Upper lobe of right lung (tissue), 1 donor: ENCODE data around the gene CAND2. TPM values are rescaled to one million over a fixed set of nuclear protein-coding genes. Genes with fewer than 3 reads are reported as not detected.

Experiments
- ATAC-seq: fragments of 200-7000 bp; cut with Tn5 transposase; one replicate; pipeline ENCODE4 v1.9.1; 2020; ENCODE audit warnings: mild to moderate bottlenecking, moderate library complexity
- DNase-seq: peaks from one replicate; pipeline ENCODE4 v3.0.0-alpha.2; 2020
- H3K27ac ChIP-seq: fragments of 200-600 bp; one replicate; pipeline ENCODE4 v1.8.0; 2022
- H3K27me3 ChIP-seq: fragments of 200-600 bp; one replicate; pipeline ENCODE4 v1.8.0; 2022; ENCODE audit warnings: mild to moderate bottlenecking
- H3K36me3 ChIP-seq: fragments of 200-600 bp; one replicate; pipeline ENCODE4 v1.8.0; 2022
- H3K4me1 ChIP-seq: fragments of 200-600 bp; one replicate; pipeline ENCODE4 v1.8.0; 2022
- H3K4me3 ChIP-seq: fragments of 200-600 bp; one replicate; pipeline ENCODE4 v1.8.0; 2022; ENCODE audit warnings: mild to moderate bottlenecking
- H3K9me3 ChIP-seq: fragments of 200-600 bp; one replicate; pipeline ENCODE4 v1.8.0; 2022
- CTCF ChIP-seq: fragments of 200-600 bp; IDR thresholded peaks from one replicate; pipeline ENCODE4 v1.8.0; 2022; ENCODE audit warnings: antibody characterized with exemption
- intact Hi-C: fragments of 100-400 bp; cut with DNase I; formaldehyde crosslinking; loops from one replicate; pipeline ENCODE4 v1.11.0; 2022
- total RNA-seq: library from RNA; stranded (reverse); fragmentation: NEBNext Ultra II Directional; extraction: Animal tissue kit (Norgen Biotek cat#: 25700); gene quantifications from one replicate; pipeline ENCODE4 v1.2.1, GENCODE V29; 2021
- donor health status: DM: no; HTN: yes; CAD: no; lungs with severe emphysema.

CAND2 gene
- total RNA-seq, 1 donor from 2014 or later: 7.8 TPM

- ATAC-seq: no peak
- Histone ChIP-seq H3K27me3 (no peaks in the 10 kb centered on the region), H3K36me3 (no peaks in the 10 kb centered on the region), H3K4me3 (no peak overlapping the region), H3K4me1 (no peaks in the 10 kb centered on the region), H3K9me3 (no peaks in the 10 kb centered on the region), H3K27ac (no peak overlapping the region)
- TF ChIP-seq CTCF: no peak
- intact Hi-C loops: no loop called here
- DNase-seq: no peak
Observed at GRCh38 chr3:12752102-12752501, 44.4 kb upstream of the CAND2 start.

- H3K27ac ChIP-seq: no peak overlapping the region
- H3K27me3 ChIP-seq: no peaks in the 10 kb centered on the region
- no peaks in the 10 kb centered on the region for H3K9me3 ChIP-seq
- H3K36me3 ChIP-seq: no peaks in the 10 kb centered on the region
- H3K4me3 ChIP-seq: no peak overlapping the region
- H3K4me1 ChIP-seq: peaks cover 3% of the 10 kb centered on the region
- DNase-seq (no peak), ATAC-seq (no peak)
- TF ChIP-seq CTCF: no peak
- intact Hi-C loops: no loop called here
Observed at GRCh38 chr3:12752809-12753208, 43.7 kb upstream of the CAND2 start.

GRCh38 chr3:12753275-12754028 is 43.0 kb upstream of the CAND2 start:
- Histone ChIP-seq H3K36me3 (no peaks in the 10 kb centered on the region), H3K27me3 (no peaks in the 10 kb centered on the region), H3K4me3 (no peak overlapping the region), H3K27ac (no peak overlapping the region), H3K4me1 (peaks cover 10% of the 10 kb centered on the region), H3K9me3 (no peaks in the 10 kb centered on the region)
- intact Hi-C loops: no loop called here
- no peak for ATAC-seq
- no peak for DNase-seq
- TF ChIP-seq CTCF: no peak

- intact Hi-C loops: no loop called here
- Histone ChIP-seq H3K36me3 (no peaks in the 10 kb centered on the region), H3K27me3 (no peaks in the 10 kb centered on the region), H3K9me3 (no peaks in the 10 kb centered on the region), H3K27ac (no peak overlapping the region), H3K4me3 (no peak overlapping the region), H3K4me1 (peaks cover 10% of the 10 kb centered on the region)
- ATAC-seq (no peak), DNase-seq (no peak)
- no peak for TF ChIP-seq CTCF
Observed at GRCh38 chr3:12754313-12754712, 42.2 kb upstream of the CAND2 start.

- no peaks in the 10 kb centered on the region for H3K9me3 ChIP-seq
- no peaks in the 10 kb centered on the region for H3K36me3 ChIP-seq
- intact Hi-C loops: no loop called here
- ATAC-seq (no peak), DNase-seq (no peak)
- H3K27me3 ChIP-seq: no peaks in the 10 kb centered on the region
- no peak for TF ChIP-seq CTCF
- H3K27ac ChIP-seq: no peak overlapping the region
- peaks cover 10% of the 10 kb centered on the region for H3K4me1 ChIP-seq
- no peak overlapping the region for H3K4me3 ChIP-seq
Observed at GRCh38 chr3:12755754-12756153, 40.7 kb upstream of the CAND2 start.

GRCh38 chr3:12756175-12756574 is 40.3 kb upstream of the CAND2 start:
- no peaks in the 10 kb centered on the region for H3K36me3 ChIP-seq
- H3K4me1 ChIP-seq: peaks cover 10% of the 10 kb centered on the region
- ATAC-seq (no peak), DNase-seq (no peak)
- no peak overlapping the region for H3K27ac ChIP-seq
- TF ChIP-seq CTCF: no peak
- H3K4me3 ChIP-seq: no peak overlapping the region
- H3K27me3 ChIP-seq: no peaks in the 10 kb centered on the region
- intact Hi-C loops: no loop called here
- no peaks in the 10 kb centered on the region for H3K9me3 ChIP-seq
